GM12878 (cell line): Measurements from ENCODE around the gene WDR18. TPM values are rescaled to one million over a fixed set of nuclear protein-coding genes. Genes with fewer than 3 reads are reported as not detected.

Experiments
- ATAC-seq: fragments of 200-7000 bp; cut with Tn5 transposase; 3 replicates; pipeline ENCODE4 v1.9.1; 2020; ENCODE audit warnings: mild to moderate bottlenecking, moderate library complexity
- BruUV-seq: library from RNA; stranded (reverse); fragments of 400-500 nt; replicated peaks from 2 replicates; lab custom pipeline; 2021; lab: Mats Ljungman, UMichigan
- CTCF ChIA-PET: fragments of 300-600 bp; sonication (Branson Sonifier 250); formaldehyde crosslinking; extraction: SDS; loops from one replicate; lab custom pipeline; 2021; ENCODE audit warnings: inconsistent platforms; lab: Yijun Ruan, JAX
- POLR2A ChIA-PET: fragments of 350-600 bp; formaldehyde crosslinking; extraction: SDS; loops from one replicate; lab custom pipeline; 2021; ENCODE audit warnings: inconsistent platforms; lab: Charles Lee
- RAD21 ChIA-PET: fragments of 300-600 bp; sonication (Branson Sonifier 250); formaldehyde crosslinking; loops from one replicate; lab custom pipeline; 2023; ENCODE audit warnings: antibody characterized with exemption; ENCODE audit not compliant: unreplicated experiment; lab: Charles Lee
- SMC1A ChIA-PET: fragments of 300-600 bp; sonication (Branson Sonifier 250); formaldehyde crosslinking; loops from one replicate; lab custom pipeline; 2023; ENCODE audit not compliant: unreplicated experiment, uncharacterized antibody; lab: Charles Lee
- DNase-seq: peaks from one replicate; pipeline ENCODE4 v3.0.0-alpha.2; 2011; ENCODE audit warnings: low read depth, low spot score
- FAIRE-seq: peaks from 3 replicates; lab custom pipeline; 2011; peaks lifted over from hg19 to GRCh38; lab: Jason Lieb, UNC
- H2AFZ ChIP-seq: 2 replicates; pipeline ENCODE4 v1.6.0; 2011; ENCODE audit warnings: low read depth, low read length, control low read depth; ENCODE audit not compliant: control insufficient read depth
- H3K27ac ChIP-seq: 2 replicates; pipeline ENCODE4 v1.5.1; 2011; ENCODE audit warnings: control low read depth; ENCODE audit not compliant: control insufficient read depth, insufficient read depth
- H3K27me3 ChIP-seq, 2 experiments: replicated peaks in 1 of 2; 2 replicates each; pipeline versions ENCODE4 v1.6.0 to v1.6.1; 2011; ENCODE audit warnings: low read length in 1 of 2; ENCODE audit not compliant: control insufficient read depth in 2 of 2, insufficient read depth in 2 of 2
- H3K36me3 ChIP-seq, 2 experiments: 2 replicates each; pipeline ENCODE4 v1.5.1; 2011; ENCODE audit warnings: low read length in 1 of 2; ENCODE audit not compliant: control insufficient read depth in 2 of 2, insufficient read depth in 2 of 2
- H3K4me1 ChIP-seq: 2 replicates; pipeline ENCODE4 v1.6.1; 2011; ENCODE audit warnings: mild to moderate bottlenecking, low read length, moderate library complexity, mixed read lengths; ENCODE audit not compliant: control insufficient read depth, insufficient read depth
- H3K4me2 ChIP-seq: 2 replicates; pipeline ENCODE4 v1.6.0; 2011; ENCODE audit warnings: control low read depth; ENCODE audit not compliant: control insufficient read depth, insufficient read depth
- H3K4me3 ChIP-seq: fragments of 200-600 bp; sonication (generic); 2 replicates; pipeline ENCODE4 v1.5.1; 2016
- H3K79me2 ChIP-seq: 2 replicates; pipeline ENCODE4 v1.6.0; 2011; ENCODE audit warnings: low read length; ENCODE audit not compliant: control insufficient read depth, insufficient read depth
- H3K9ac ChIP-seq: 2 replicates; pipeline ENCODE4 v1.8.0; 2011; ENCODE audit warnings: low read length, control low read depth, mixed read lengths; ENCODE audit not compliant: control insufficient read depth, insufficient read depth
- H3K9me3 ChIP-seq: replicated peaks from 3 replicates; pipeline ENCODE4 v1.5.1; 2011; ENCODE audit warnings: mild to moderate bottlenecking, low read length; ENCODE audit not compliant: control insufficient read depth, insufficient read depth
- H4K20me1 ChIP-seq: 2 replicates; pipeline ENCODE4 v1.6.0; 2011; ENCODE audit not compliant: control insufficient read depth, insufficient read depth
- CHD1 ChIP-seq: IDR thresholded peaks from 2 replicates; pipeline ENCODE4 v1.6.1; 2012; ENCODE audit warnings: low read depth, low read length, improper control_type of control experiment
- CREM ChIP-seq: IDR thresholded peaks from 2 replicates; pipeline ENCODE4 v1.6.1; 2014; ENCODE audit warnings: antibody characterized with exemption, low read depth
- CTCF ChIP-seq, 3 experiments: IDR thresholded peaks in 2 of 3; conservative IDR thresholded peaks in 1 of 3; 2 replicates each; pipeline ENCODE4 v1.5.1; 2011; ENCODE audit warnings: low read depth in 3 of 3, low read length in 3 of 3, mild to moderate bottlenecking in 3 of 3, control low read depth in 2 of 3, moderate library complexity in 2 of 3, inconsistent platforms in 1 of 3, mixed read lengths in 1 of 3; ENCODE audit not compliant: control insufficient read depth in 2 of 3, insufficient read depth in 1 of 3; ENCODE audit errors: extremely low read depth in 1 of 3
- HDAC2 ChIP-seq: fragments of 200-600 bp; sonication (generic); IDR thresholded peaks from 2 replicates; pipeline ENCODE4 v1.6.1; 2017
- KDM1A ChIP-seq: fragments of 200-600 bp; sonication (generic); IDR thresholded peaks from 2 replicates; pipeline ENCODE4 v1.6.1; 2016; ENCODE audit warnings: borderline replicate concordance
- NKRF ChIP-seq: fragments of 450-650 bp; conservative IDR thresholded peaks from 2 replicates; pipeline ENCODE4 v1.6.1; 2017; ENCODE audit warnings: mild to moderate bottlenecking, moderate library complexity
- RAD21 ChIP-seq: IDR thresholded peaks from 2 replicates; pipeline ENCODE4 v1.6.1; 2011; ENCODE audit warnings: mild to moderate bottlenecking, low read depth, low read length, moderate library complexity; ENCODE audit not compliant: insufficient read depth
- RB1 ChIP-seq: fragments of 450-650 bp; formaldehyde crosslinking; IDR thresholded peaks from 2 replicates; pipeline ENCODE4 v1.6.1; 2017; ENCODE audit warnings: mild to moderate bottlenecking, borderline replicate concordance
- RCOR1 ChIP-seq: conservative IDR thresholded peaks from 2 replicates; pipeline ENCODE4 v1.6.1; 2012; ENCODE audit warnings: low read depth, low read length, improper control_type of control experiment
- RFX5 ChIP-seq: IDR thresholded peaks from 2 replicates; pipeline ENCODE4 v1.6.1; 2011; ENCODE audit warnings: low read depth, low read length, improper control_type of control experiment
- SKIL ChIP-seq: fragments of 450-650 bp; IDR thresholded peaks from 2 replicates; pipeline ENCODE4 v1.6.1; 2017; ENCODE audit warnings: mild to moderate bottlenecking, low read depth, inconsistent platforms; ENCODE audit not compliant: poor library complexity, severe bottlenecking
- SREBF1 ChIP-seq: IDR thresholded peaks from 2 replicates; pipeline ENCODE4 v1.6.1; 2012; ENCODE audit warnings: mild to moderate bottlenecking, low read length
- SUPT20H ChIP-seq: IDR thresholded peaks from 2 replicates; pipeline ENCODE4 v1.6.1; 2011; ENCODE audit warnings: low read depth, mild to moderate bottlenecking, low read length, moderate library complexity, borderline replicate concordance; ENCODE audit not compliant: control insufficient read depth
- TAF1 ChIP-seq: IDR thresholded peaks from 2 replicates; pipeline ENCODE4 v1.6.1; 2011; ENCODE audit warnings: mild to moderate bottlenecking, low read depth, low read length, borderline replicate concordance
- ZNF207 ChIP-seq: fragments of 450-650 bp; IDR thresholded peaks from 2 replicates; pipeline ENCODE4 v1.6.1; 2014; ENCODE audit warnings: antibody characterized with exemption, mild to moderate bottlenecking, borderline replicate concordance
- ZNF622 ChIP-seq: fragments of 450-650 bp; IDR thresholded peaks from 2 replicates; pipeline ENCODE4 v1.6.1; 2017; ENCODE audit warnings: mild to moderate bottlenecking, inconsistent platforms
- WGBS: methylation state at CpG from one replicate; pipeline ENCODE4 v1.1.6; 2016; ENCODE audit warnings: low lambda C conversion rate; ENCODE audit not compliant: insufficient replicate concordance, insufficient coverage; ENCODE audit errors: missing lambda C conversion rate; 5-methylcytosine and 5-hydroxymethylcytosine counted together
- in situ Hi-C: fragments of 300-500 bp; cut with MboI; formaldehyde crosslinking; loops from 9 replicates; pipeline ENCODE4 v1.14.3; 2018; ENCODE audit warnings: mixed read lengths
- intact Hi-C: fragments of 100-400 bp; cut with micrococcal nuclease; formaldehyde crosslinking; loops from one replicate; pipeline ENCODE4 v1.14.2; 2022; ENCODE audit not compliant: unreplicated experiment
- polyA plus RNA-seq, 11 experiments: library from polyadenylated mRNA; depleted of rRNA in 4 of 11; unstranded in 6 of 11; stranded (reverse) in 5 of 11; fragments of >200 nt; fragmentation: Nextera tagmentation in 4 of 11; fragmentation: Illumina TruSeq in 1 of 11; extraction: Ambion mirVana in 4 of 11; extraction: Trizol in 1 of 11; gene quantifications; 1 replicate in 1 of 11; 2 replicates in 10 of 11; pipeline versions ENCODE4 v1.2.1 to v1.2.3, GENCODE V29; 2011 to 2016; ENCODE audit warnings: inconsistent platforms in 2 of 11, missing spikeins in 2 of 11, low read depth in 1 of 11
- total RNA-seq, 4 experiments: library from RNA; depleted of rRNA in 3 of 4; stranded (reverse); fragments of >200 nt in 3 of 4; fragmentation: Illumina TruSeq in 1 of 4; extraction: Trizol in 1 of 4; gene quantifications; 2 replicates each; pipeline versions ENCODE4 v1.2.1 to v1.2.3, GENCODE V29; 2013 to 2021

The WDR18 gene
- total and polyA plus RNA-seq, 10 of the 15 experiments (the other 5 are each of a cell fraction or from before 2014, with no cell fraction given): 3.0 to 206 (median 62.3) TPM

- Histone ChIP-seq H3K4me1 (no peaks in the 10 kb centered on the region), H3K36me3 (peaks cover 0 to 28% of the 10 kb centered on the region in 2 experiments; a peak in 3 of 4 replicates), H3K4me3 (no peak overlapping the region), H3K9ac (no peak overlapping the region), H3K27ac (no peak overlapping the region), H3K9me3 (no peaks in the 10 kb centered on the region), H3K79me2 (no peaks in the 10 kb centered on the region), H3K27me3 (no peaks in the 10 kb centered on the region), H2AFZ (no peak overlapping the region), H4K20me1 (no peaks in the 10 kb centered on the region), H3K4me2 (no peak overlapping the region)
- SMC1A ChIA-PET: no interaction called here
- BruUV-seq: no TSS peak
- ATAC-seq (no peak), FAIRE-seq (no peak), DNase-seq (no peak)
- 95% methylated on average over 35 of the region's 45 CpGs for WGBS
- CTCF ChIA-PET: no interaction called here
- RAD21 ChIA-PET: no interaction called here
- POLR2A ChIA-PET: no interaction called here
- intact Hi-C loops (no loop called here), in situ Hi-C loops (no loop called here)
- TF ChIP-seq SREBF1 (no peak), CREM (no peak), SUPT20H (no peak), RB1 (no peak), RAD21 (no peak), CHD1 (no peak), NKRF (no peak), RCOR1 (no peak), KDM1A (no peak), TAF1 (no peak), SKIL (no peak), HDAC2 (no peak), RFX5 (no peak), CTCF (IDR thresholded peaks at IDR 0.05 in 2 of 3, conservative IDR thresholded peaks at IDR 0.05 in 1 of 3; ENCODE audit: control insufficient read depth in 2 of 3, extremely low read depth in 1 of 3, insufficient read depth in 1 of 3, low read depth in 3 of 3, low read length in 3 of 3) (no peak), ZNF622 (no peak), ZNF207 (no peak)
These were observed 24.3 kb downstream of the WDR18 start for GRCh38 chr19:1008268-1009040.
